ENCODE data around the gene SH3GL2.

GRCh38 chr9:17611917-17612316 is 33.1 kb downstream of the SH3GL2 start:
- no peak for TF ChIP-seq REST (IDR thresholded peaks at IDR 0.05; ENCODE audit: insufficient read depth in 1 of 2, low read depth in 2 of 2, low read length in 2 of 2)
- no peak for TF ChIP-seq POLR2AphosphoS5 (IDR thresholded peaks at IDR 0.05; ENCODE audit: low read depth, low read length)
- no peak for TF ChIP-seq SIN3A (IDR thresholded peaks at IDR 0.05; ENCODE audit: borderline replicate concordance, insufficient read depth, low read length)
- no peak for TF ChIP-seq TAF1 (IDR thresholded peaks at IDR 0.05; ENCODE audit: borderline replicate concordance, insufficient read depth, low read length)
- TF ChIP-seq FOXP2 (optimal IDR thresholded peaks at IDR 0.05; ENCODE audit: borderline replicate concordance, extremely low read depth, extremely low read length, insufficient read depth), result no peak

All from PFSK-1 (cell line).